Measurements from ENCODE around the gene SLC6A9.

SLC6A9 gene

DNA sequence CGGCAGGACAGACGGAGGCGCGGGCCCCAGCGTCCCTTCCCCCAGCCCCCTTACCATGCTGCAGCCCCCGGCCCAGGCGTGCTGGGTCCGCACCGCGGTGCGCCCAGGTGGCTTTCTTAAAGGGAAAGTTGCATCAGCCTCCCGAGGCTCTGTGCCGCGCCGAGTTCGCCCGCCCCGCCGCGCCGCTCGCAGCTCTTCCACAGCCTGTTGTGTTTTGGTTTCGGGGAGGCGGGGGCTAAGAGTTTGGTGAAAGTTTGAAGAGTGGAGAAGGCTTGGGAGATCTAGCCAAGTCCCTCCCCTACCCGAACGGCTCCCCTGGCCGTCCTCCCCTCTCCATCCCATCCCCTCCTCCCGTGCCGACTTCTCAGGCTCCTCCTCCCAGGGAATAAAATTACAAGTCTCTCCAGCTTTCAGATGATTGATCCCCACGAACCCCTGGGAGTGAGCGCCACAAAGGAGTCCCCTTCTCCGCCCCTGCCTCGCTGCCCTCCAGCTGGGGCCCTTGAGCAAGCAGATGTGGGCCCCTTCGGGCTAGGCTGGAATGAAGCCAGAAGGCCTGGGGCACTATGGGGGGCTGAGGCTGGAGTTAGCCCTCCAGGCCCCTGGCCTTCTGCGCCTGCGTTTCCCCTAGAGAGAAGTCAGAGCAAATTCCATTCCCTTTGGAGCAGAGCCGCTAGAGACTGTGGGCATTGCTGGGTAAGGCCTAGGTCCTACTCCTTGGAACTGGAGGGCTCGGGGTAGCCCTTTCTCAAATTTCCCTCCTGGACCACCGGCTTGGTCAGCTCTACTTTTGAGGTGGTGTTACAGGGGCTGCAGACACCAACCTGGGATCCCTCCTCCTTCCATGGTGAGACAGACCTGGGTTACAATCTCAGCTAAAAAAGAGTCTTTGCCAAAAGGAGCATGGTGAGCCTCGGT, at the start of gene SLC6A9:
Gene SLC6A9 (minus strand): TSS at position 211 of the 918 bp plus-strand sequence. CDS start 7,185 bp downstream, outside the sequence.
- Histone ChIP-seq H3K4me3 (peak within 1 kb of the TSS; percentile 55 to 76 (median 71)), H3K27ac (peak within 1 kb of the TSS; percentile 61 to 96 (median 85))

DNA sequence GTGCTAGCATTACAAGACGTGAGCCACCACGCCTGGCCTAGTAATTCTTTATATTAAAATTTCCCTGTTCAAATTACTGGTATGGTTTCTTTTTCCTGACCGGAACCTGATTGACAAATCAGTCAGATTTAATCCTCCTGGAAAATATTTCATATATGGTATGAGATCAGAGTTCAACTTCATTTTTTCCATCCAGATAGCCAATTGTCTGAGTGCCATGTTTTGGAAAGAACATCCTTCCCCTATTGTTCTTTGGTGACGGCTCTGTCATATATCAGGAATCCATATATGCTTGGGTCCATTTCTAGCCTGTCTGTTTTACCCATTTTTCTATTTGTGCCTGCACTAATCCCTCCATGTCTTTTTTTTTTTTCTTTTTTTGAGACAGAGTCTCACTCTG, 48.3 kb upstream of the SLC6A9 start:
- Histone ChIP-seq H3K27ac (no peak overlapping the region), H3K4me3 (no peak overlapping the region)

DNA sequence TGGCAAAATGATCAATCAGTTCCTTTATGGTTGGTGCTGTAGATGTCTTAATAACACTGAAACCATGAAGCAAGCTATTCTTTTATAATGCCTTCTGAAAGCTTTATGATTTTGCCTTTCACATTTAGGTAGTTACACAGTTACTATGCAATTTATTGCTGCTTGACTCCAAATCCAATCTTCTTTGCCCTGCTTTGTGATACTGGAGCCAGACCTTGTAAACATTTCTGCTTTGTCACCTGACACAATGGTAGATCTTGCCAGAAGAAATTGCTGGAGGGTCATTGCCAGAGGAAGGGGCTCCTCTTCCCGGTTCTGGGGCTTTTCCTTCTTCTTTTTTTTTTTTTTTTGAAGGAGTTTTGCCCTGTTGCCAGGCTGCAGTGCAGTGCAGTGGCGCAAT, 46.8 kb upstream of the SLC6A9 start:
- Histone ChIP-seq H3K4me3 (no peak overlapping the region), H3K27ac (no peak overlapping the region)

DNA sequence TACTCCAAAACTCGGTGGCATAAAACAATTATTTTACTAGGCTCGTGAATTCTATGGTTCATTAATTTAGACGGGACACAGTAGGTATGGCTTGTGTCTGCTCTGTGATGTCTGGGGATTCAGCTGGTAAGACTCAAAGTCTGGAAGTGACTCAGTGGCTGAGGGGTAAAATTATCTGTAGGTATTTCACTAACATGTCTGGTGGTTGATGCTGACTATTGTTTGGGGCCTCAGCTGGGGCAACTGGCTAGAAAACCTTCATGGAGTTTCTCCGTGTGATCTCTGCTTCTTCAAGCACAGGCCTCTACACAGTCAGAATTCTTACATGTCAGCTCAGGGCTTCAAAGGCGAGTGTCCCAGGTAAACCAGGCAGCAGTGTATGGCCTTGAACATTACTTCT, 46.2 kb upstream of the SLC6A9 start:
- Histone ChIP-seq H3K4me3 (no peak overlapping the region), H3K27ac (no peak overlapping the region)

DNA sequence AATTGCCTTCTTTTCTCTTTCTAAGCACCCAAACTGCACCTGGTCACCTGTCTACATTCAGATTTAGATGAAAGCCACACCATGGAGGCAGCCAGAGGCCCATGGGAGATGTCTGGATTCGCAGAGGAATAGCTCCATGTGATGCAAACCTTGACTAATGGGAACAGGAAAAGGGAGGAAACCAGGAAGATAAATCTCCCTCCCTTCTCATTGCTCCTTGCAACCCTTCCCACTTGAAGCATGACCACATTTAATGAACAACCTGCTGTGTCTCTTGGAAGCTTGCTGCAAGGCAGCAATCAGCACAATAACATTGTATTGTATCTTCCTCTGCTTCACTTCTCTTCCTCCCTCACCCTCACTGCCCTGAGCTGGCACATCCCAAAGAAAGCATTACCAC, 44.8 kb upstream of the SLC6A9 start:
- no peak overlapping the region for H3K27ac ChIP-seq
- H3K4me3 ChIP-seq = no peak overlapping the region

DNA sequence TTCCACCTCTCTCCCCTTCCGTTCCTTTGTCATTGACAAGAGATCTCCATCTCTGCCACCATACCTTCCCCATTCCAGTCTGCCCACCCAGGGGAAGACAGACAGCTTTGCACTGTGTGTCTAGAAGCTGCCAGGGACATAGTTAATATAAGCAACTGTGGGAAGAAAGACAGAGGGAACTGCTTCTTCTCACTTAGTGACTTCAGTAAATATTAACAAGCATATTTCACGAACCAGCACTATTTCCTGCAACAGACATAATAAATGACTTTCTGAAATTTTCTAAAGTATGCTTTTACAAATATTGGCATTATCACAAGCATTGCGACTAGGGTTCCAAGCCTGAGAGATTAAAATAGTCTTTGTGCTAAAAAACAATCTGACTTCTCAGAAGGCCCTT, 43.2 kb upstream of the SLC6A9 start:
- no peak overlapping the region for H3K4me3 ChIP-seq
- no peak overlapping the region for H3K27ac ChIP-seq

DNA sequence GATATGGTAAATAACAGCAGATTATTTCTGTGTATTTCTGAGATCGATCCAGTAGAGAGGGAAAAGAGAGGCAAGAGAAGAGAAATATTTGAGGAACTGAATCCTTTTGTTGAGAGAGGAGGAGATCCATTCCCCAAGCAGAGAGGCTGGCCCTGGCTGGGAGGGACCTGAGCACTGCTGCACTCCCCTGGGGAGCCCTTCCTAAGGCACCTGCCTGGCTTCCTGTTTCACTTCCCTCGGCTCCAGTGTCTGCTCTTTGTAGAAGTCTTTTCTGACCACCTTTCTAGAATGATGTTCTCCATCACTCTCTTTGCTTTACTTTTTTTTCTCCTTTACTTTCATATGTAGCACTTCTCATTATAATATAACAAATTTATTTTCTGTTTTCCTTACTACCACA, 42.3 kb upstream of the SLC6A9 start:
- Histone ChIP-seq H3K4me3 (no peak overlapping the region), H3K27ac (no peak overlapping the region)

DNA sequence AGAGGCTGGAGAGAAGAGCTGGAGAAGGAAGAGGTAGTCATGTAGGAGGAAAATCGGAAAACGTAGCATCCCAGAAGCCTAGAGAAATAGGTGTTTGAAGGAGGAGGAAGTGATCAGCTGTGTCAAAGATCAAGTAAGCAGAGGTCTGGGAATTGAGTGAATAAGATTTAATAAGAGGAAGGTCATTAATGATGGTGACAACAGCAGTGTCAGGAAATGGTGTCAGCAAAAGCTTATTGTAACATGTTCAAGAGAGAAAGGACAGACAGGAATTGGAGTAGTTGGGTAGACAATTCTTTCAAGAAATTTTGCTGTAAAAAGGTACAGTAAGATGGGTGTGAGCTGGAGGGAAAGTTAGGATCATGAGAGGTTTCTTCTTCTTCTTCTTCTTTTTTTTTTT, 41.6 kb upstream of the SLC6A9 start:
- H3K4me3 ChIP-seq = no peak overlapping the region
- no peak overlapping the region for H3K27ac ChIP-seq

DNA sequence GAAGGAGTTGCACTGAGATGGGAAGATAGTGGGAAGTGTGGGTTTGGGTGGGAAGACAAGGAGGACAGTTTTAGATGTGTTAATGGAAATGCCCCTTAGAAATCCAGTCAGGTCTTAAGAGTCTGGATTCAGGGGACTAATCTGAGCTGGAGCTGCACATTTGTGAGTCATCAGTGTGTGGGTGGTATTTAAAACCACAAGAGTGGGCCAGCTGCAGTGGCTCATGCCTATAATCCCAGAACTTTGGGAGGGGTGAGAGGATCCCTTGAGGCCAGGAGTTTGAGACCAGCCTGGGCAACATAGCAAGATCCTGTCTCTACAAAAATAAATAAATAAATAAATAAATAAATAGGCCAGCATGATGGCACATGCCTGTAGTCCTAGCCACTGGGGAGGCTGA, 40.9 kb upstream of the SLC6A9 start:
- H3K27ac ChIP-seq = no peak overlapping the region
- H3K4me3 ChIP-seq = no peak overlapping the region

DNA sequence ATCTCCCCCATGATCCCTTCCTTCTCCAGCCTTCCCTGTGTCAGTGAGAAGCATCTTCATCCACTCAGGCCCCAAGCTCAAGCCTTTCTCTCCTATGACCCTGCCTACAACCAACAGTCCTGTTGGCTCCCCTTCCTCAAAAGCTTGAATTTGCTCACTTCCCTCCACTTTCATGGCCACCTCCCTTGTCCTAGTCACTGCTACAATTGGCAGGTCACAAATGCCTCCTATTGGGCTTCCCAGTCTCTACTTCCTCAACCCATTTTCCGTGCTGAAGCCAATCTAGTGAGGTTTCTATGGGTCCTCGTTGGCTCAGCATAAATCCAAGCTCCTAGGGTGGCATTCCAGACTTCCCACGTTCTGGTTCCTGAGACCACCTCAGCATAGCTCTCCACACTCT, 40.2 kb upstream of the SLC6A9 start:
- no peak overlapping the region for H3K4me3 ChIP-seq
- H3K27ac ChIP-seq = no peak overlapping the region

DNA sequence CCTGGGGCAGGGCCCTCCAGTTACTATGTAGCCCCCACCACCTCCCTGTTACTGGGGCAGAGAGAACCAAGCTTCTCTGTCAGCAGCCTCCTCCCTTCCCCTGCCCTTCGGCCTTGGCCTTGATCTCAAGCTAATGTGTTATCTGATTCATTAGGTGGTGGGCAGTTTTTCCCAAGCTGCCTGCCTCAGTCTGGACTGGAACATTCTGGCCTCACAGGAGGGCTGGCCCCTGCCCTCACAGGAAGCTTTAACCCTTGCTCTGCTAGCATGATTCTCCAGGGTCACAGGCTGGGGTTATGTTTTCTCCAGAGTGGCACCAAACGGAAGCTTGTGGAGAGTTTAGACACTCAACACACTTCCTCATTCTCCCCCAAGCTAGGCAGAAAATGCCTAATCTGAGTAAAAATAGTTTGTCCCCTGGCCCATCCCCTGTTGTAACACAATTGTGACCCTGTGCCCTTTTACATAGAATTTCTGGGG, 37.2 kb upstream of the SLC6A9 start:
- no peak overlapping the region for H3K27ac ChIP-seq
- H3K4me3 ChIP-seq = no peak overlapping the region

DNA sequence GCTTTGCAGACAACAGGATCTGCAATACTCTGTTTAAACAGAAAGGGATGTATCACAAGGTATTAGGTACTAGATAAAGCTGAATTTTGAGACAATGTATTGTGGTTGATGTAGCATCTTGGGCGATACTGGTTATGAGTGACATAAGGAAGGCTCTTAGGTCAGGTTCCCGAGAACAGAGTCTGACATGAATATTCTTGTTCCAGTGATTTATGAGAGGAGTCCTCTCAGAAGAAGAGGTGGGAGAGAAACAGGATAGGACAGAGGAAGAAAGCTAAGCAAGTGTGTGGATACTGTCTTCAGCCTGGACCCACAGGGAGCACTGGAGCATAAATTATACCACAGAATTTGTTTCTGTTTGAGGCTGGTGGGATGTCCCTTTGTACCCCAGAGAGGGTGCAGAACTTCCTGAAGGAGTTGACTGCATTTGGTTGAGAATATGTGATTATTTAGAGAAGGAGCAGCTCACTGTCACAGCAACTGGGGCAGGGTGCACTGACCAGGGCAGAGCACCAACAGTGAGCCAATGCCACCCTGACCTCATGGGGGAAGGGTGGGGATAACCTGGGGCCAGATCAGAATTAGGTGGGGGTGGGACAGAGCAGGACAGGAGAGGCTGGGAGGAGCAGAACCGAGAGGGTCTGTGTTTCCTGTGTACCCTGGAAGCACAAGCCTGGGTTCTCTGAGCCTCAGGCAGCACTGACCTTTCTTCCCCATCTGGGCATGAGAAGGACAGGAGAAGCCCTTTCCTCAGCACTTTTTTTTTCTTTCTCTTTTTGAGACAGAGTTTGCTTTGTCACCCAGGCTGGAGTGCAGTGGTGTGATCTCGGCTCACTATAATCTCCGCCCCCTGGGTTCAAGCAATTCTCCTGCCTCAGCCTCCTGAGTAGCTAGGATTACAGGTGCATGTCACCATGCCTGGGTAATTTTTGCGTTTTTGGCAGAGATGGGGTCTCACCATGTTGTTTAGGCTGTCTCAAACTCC, 36.3 kb upstream of the SLC6A9 start:
- H3K4me3 ChIP-seq = no peak overlapping the region
- H3K27ac ChIP-seq = no peak overlapping the region

DNA sequence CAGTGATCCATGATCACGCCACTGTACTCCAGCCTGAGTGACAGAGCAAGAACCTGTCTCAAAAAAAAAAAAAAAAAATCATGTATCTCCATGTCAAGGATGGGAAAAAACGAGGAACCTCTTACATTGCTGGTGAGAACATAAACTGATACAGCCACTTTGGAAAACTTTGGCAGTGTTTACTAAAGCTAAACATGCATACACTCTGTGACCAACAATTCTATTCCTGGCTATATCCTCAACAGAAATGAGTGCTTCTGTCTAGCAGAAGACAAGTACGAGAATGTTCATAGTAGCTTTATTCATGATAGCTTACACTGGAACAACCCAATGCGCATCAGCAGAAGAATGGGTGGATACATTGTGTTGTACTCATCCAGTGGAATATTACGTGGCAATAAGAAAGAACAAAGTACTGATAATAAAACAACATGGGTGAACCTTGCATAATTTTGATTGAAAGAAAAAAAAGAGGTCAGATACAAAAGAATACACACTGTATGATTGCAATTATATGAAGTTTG, 31.5 kb upstream of the SLC6A9 start:
- Histone ChIP-seq H3K4me3 (no peak overlapping the region), H3K27ac (no peak overlapping the region)

DNA sequence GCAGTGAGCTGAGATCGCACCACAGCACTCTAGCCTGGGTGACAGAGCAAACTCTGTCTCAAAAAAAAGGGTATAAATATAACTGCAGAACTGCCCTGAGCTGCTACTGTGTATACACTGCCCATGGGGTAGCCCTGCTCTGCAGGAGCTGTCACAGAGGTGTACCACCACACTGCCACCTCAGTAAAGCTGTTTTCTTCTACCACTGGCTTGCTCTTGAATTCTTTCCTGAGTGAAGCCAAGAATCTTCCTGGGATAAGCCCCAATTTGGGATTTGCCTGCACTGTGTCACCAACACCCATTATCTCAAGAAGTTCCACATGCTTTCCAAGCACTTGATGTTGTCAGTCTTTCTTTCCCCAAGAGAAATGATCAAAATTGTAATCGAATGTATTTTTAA, 30.6 kb upstream of the SLC6A9 start:
- Histone ChIP-seq H3K4me3 (no peak overlapping the region), H3K27ac (no peak overlapping the region)

DNA sequence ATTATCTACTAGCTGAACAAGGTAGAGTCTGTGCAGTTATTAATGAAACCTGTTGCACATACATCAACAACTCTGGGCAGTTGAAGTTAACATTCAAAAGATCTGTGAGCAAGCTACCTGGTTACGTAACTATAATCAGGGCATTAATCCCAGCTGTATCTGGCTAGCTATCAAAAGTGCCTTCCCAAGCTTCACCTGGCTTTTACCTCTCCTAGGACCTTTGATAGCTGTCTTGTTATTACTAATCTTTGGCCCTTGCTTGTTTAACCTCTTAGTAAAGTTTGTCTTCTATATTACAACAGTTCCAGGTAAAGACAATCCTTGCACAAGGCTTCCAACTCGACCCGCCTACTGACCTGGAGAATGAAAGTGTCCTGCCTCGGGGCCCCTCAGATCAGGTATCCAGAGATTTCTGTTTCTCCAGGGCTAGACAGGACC, 29.6 kb upstream of the SLC6A9 start:
- Histone ChIP-seq H3K4me3 (no peak overlapping the region), H3K27ac (no peak overlapping the region)

DNA sequence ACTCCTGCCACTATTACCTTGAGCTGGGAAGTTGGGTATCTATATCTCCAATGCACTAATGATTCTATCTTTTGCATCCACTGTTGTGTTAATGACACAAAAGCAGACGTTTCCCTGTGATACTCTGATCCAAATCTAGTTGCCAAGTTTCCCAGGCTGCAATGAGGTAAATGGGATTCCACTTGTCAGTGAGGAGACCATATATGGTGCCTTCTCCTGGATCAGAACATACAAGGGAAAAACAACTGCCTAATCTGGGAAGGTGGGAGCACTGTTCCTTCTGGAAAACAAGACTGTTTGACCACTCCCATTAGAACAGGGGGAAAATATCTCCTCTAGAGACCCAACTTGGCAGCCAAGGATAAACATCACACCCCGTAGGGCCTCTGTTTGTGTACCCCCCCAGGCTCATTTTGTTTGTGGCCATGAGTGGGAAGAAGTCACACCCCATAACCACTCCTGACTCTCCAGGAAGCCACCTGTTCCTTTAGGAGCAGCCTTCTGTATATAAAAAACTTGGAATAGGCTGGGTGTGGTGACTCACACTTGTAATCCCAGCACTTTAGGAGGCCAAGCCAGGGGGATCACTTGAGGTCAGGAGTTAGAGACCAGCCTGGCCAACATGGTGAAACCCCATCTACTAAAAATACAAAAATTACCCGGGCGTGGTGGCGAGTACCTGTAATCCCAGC, 28.5 kb upstream of the SLC6A9 start:
- Histone ChIP-seq H3K27ac (no peak overlapping the region), H3K4me3 (no peak overlapping the region)

DNA sequence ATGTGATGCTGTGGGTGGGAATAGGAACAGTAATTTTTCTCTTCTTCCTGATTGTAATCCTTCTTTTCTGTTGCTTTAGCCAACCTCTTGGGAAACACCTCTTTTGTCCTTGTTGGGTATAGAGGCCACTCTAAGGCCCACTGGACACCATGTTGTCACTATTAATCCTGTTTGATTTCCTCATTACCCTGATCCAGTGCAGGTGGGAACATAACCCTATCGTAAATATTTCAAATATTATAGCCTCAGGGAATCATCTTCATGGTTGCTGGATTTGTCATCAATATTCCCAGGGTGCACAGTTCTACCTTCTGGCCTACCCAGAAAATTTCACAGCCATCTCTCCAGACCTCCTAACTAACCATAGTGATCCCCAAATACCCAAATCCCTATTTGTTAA, 27.9 kb upstream of the SLC6A9 start:
- Histone ChIP-seq H3K4me3 (no peak overlapping the region), H3K27ac (no peak overlapping the region)

DNA sequence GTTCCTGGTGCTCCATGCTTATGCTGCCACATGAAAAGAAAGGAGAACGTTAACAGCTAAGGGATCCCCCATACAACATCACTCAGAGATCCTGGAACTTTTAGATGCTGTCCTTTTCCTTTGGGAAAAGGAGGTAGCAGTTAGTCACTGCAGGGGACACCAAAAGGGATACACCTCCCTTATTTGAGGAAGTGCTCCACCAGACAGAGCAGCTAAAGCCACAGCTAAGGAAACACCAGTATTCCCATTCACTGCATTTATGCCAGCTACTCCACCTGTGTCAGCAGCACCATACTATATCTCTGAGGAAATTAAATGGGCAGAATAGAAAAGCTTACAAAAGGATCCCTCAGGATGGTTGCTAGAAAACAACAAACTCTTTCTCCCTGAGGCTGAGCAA, 26.0 kb upstream of the SLC6A9 start:
- Histone ChIP-seq H3K27ac (no peak overlapping the region), H3K4me3 (no peak overlapping the region)

DNA sequence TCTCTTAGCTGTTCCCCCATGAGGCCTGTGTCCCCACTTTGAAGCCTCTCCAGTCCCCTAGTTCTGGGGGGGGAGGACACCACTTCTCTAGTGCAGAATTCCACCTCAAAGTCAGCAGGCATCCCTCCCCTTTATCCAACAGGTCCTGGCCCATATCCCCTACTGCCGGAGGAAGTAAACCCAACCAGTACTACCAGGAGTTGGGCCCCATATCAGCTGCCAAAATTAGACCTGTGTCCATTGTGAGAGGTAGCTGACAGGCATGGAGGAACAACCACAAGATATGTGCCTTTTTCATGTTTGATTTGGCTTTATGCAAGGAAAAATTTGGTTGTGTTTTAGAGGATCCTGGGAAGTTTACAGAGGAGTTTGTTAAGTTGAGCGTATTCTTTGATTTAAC, 22.1 kb upstream of the SLC6A9 start:
- no peak overlapping the region for H3K27ac ChIP-seq
- H3K4me3 ChIP-seq = no peak overlapping the region

DNA sequence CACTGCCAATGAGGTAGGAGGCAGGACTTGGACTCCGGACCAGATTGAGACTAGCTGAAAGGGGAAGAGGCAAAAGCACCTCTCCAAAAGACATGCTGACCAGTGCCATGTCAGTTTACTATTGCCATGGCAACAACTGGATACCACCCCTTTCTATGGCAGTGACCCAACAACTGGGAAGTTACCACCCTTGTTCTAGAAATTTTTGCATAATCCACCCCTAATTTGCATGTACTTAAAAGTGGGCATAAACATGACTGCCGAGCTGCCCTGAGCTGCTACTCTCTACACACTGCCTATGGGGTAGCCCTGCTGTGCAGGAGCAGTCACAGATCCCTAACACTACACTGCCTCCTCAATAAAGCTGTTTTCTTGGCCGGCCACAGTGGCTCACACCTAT, 19.0 kb upstream of the SLC6A9 start:
- peak overlapping the region in 1 of 21 experiments; percentile 14 for H3K27ac ChIP-seq
- H3K4me3 ChIP-seq = no peak overlapping the region

Measured in skin epidermis (tissue), 12 donors.